ENCODE data around the gene JAM2.
A peak's percentile ranks its signal among the peaks of the same experiment; 100 is the strongest.
"Not testable (repeated sequence)": the region's sequence is repeated elsewhere in the genome, so short reads cannot be mapped to it uniquely, and the experiment has no call there.

JAM2 gene

GRCh38 chr21:25638660-25639550 is at the start of gene JAM2:
Gene JAM2, plus strand, starts transcription at chr21:25639258. Its CDS starts 564 bp downstream, at chr21:25639822.
- no peak for DNase-seq

- no peak for DNase-seq
These were observed 49.2 kb upstream of the JAM2 start for GRCh38 chr21:25589887-25590286.

GRCh38 chr21:25607151-25608043 is 31.7 kb upstream of the JAM2 start, which contains the start of gene MRPL39:
Gene MRPL39, minus strand, starts transcription at chr21:25607481. Its CDS starts 6 bp downstream, at chr21:25607475.
- DNase-seq: peak; percentile 62 to 91

GRCh38 chr21:25608044-25608737 is 30.9 kb upstream of the JAM2 start:
- DNase-seq: peak; percentile 58 to 89

- DNase-seq: no peak
These were observed 24.6 kb upstream of the JAM2 start for GRCh38 chr21:25614441-25614840.

- DNase-seq: no peak
These were observed 23.2 kb upstream of the JAM2 start for GRCh38 chr21:25615880-25616279.

- no peak for DNase-seq
These were observed 19.9 kb upstream of the JAM2 start for GRCh38 chr21:25619198-25619597.

- no peak for DNase-seq
These were observed 14.5 kb upstream of the JAM2 start for GRCh38 chr21:25624511-25624910.

GRCh38 chr21:25625036-25625435 is 14.0 kb upstream of the JAM2 start:
- no peak for DNase-seq

GRCh38 chr21:25625776-25626555 is 13.1 kb upstream of the JAM2 start:
- not testable (repeated sequence) for DNase-seq

GRCh38 chr21:25626757-25627156 is 12.3 kb upstream of the JAM2 start:
- no peak for DNase-seq

- no peak for DNase-seq
These were observed 6.8 kb upstream of the JAM2 start for GRCh38 chr21:25632296-25632695.

- DNase-seq: no peak
These were observed 3.7 kb upstream of the JAM2 start for GRCh38 chr21:25635310-25635709.

GRCh38 chr21:25636727-25637126 is 2.3 kb upstream of the JAM2 start:
- DNase-seq: no peak

GRCh38 chr21:25637851-25638659 is 1.0 kb upstream of the JAM2 start:
- no peak for DNase-seq

GRCh38 chr21:25639551-25640201 is 618 bp downstream of the JAM2 start:
- peak in 1 of 2 experiments; percentile 15 for DNase-seq

- peak in 1 of 2 experiments; percentile 6 for DNase-seq
These were observed 1.3 kb downstream of the JAM2 start for GRCh38 chr21:25640202-25640942.

- no peak for DNase-seq
These were observed 1.9 kb downstream of the JAM2 start for GRCh38 chr21:25640943-25641292.

GRCh38 chr21:25643486-25643885 is 4.4 kb downstream of the JAM2 start:
- no peak for DNase-seq

GRCh38 chr21:25646474-25646873 is 7.4 kb downstream of the JAM2 start:
- no peak for DNase-seq
